ENCODE measurements around the gene ME2.

Gene ME2

GRCh38 chr18:50917021-50917420, 38.1 kb downstream of the ME2 start:
- DNase-seq (ENCODE audit: extremely low read depth, low read depth): no peak
- no peak for TF ChIP-seq CTCF (IDR thresholded peaks at IDR 0.05; ENCODE audit: low read depth, low read length, missing control alignments)
- H3K4me3 ChIP-seq (replicated peaks; ENCODE audit: low read depth, low read length): no peak overlapping the region

- TF ChIP-seq CTCF (IDR thresholded peaks at IDR 0.05; ENCODE audit: low read depth, low read length, missing control alignments): no peak
- no peak for DNase-seq (ENCODE audit: extremely low read depth, low read depth)
- no peak overlapping the region for H3K4me3 ChIP-seq (replicated peaks; ENCODE audit: low read depth, low read length)
Observed at GRCh38 chr18:50918153-50918552, 39.2 kb downstream of the ME2 start.

GRCh38 chr18:50924372-50924771, 45.5 kb downstream of the ME2 start:
- DNase-seq (ENCODE audit: extremely low read depth, low read depth): no peak
- no peak for TF ChIP-seq CTCF (IDR thresholded peaks at IDR 0.05; ENCODE audit: low read depth, low read length, missing control alignments)
- no peak overlapping the region for H3K4me3 ChIP-seq (replicated peaks; ENCODE audit: low read depth, low read length)

GRCh38 chr18:50926521-50926920, 47.6 kb downstream of the ME2 start:
- no peak for DNase-seq (ENCODE audit: extremely low read depth, low read depth)
- TF ChIP-seq CTCF (IDR thresholded peaks at IDR 0.05; ENCODE audit: low read depth, low read length, missing control alignments): no peak
- no peak overlapping the region for H3K4me3 ChIP-seq (replicated peaks; ENCODE audit: low read depth, low read length)

- H3K4me3 ChIP-seq (replicated peaks; ENCODE audit: low read depth, low read length): no peak overlapping the region
- no peak for TF ChIP-seq CTCF (IDR thresholded peaks at IDR 0.05; ENCODE audit: low read depth, low read length, missing control alignments)
- DNase-seq (ENCODE audit: extremely low read depth, low read depth): no peak
Observed at GRCh38 chr18:50928551-50928950, 49.6 kb downstream of the ME2 start.

- no peak for TF ChIP-seq CTCF (IDR thresholded peaks at IDR 0.05; ENCODE audit: low read depth, low read length, missing control alignments)
- DNase-seq (ENCODE audit: extremely low read depth, low read depth): no peak
- no peak overlapping the region for H3K4me3 ChIP-seq (replicated peaks; ENCODE audit: low read depth, low read length)
Observed at GRCh38 chr18:50933684-50934083, 54.8 kb downstream of the ME2 start.

GRCh38 chr18:50934545-50935211, 55.8 kb downstream of the ME2 start:
- DNase-seq (ENCODE audit: extremely low read depth, low read depth): no peak
- no peak for TF ChIP-seq CTCF (IDR thresholded peaks at IDR 0.05; ENCODE audit: low read depth, low read length, missing control alignments)
- H3K4me3 ChIP-seq (replicated peaks; ENCODE audit: low read depth, low read length): no peak overlapping the region
